HEK293 (cell line): ENCODE data around the gene PIK3C2G.

Source experiments
- CTCF ChIA-PET: fragments of 350-600 bp; formaldehyde crosslinking; extraction: SDS; loops from one replicate; lab custom pipeline; 2021; ENCODE audit warnings: antibody characterized with exemption; lab: Yijun Ruan, JAX
- POLR2A ChIA-PET: fragments of 300-600 bp; formaldehyde crosslinking; extraction: SDS; loops from one replicate; lab custom pipeline; 2020; ENCODE audit warnings: antibody characterized with exemption, inconsistent platforms; lab: Yijun Ruan, JAX
- H3K27ac ChIP-seq: fragments of 200-500 bp; sonication (Bioruptor generic); 2 replicates; pipeline ENCODE4 v1.5.1; 2014; ENCODE audit warnings: low read depth, low read length, control low read depth, inconsistent platforms; ENCODE audit errors: extremely low read depth
- H3K36me3 ChIP-seq, 2 experiments: fragments of 200-500 bp in 1 of 2; sonication (Bioruptor generic) in 1 of 2; 1 replicate in 1 of 2; 2 replicates in 1 of 2; pipeline ENCODE4 v1.5.1; 2014 to 2017; ENCODE audit warnings: inconsistent platforms in 2 of 2, low read length in 2 of 2; ENCODE audit not compliant: control insufficient read depth in 2 of 2, insufficient read depth in 1 of 2
- H3K4me1 ChIP-seq: fragments of 200-500 bp; sonication (Bioruptor generic); 2 replicates; pipeline ENCODE4 v1.5.1; 2014; ENCODE audit warnings: mild to moderate bottlenecking, low read length, inconsistent platforms; ENCODE audit not compliant: control insufficient read depth, insufficient read depth
- H3K4me3 ChIP-seq: 2 replicates; pipeline ENCODE4 v1.5.1; 2011; ENCODE audit warnings: low read depth, mild to moderate bottlenecking, control low read depth, low read length, moderate library complexity
- H3K9me3 ChIP-seq: fragments of 200-500 bp; sonication (Bioruptor generic); 2 replicates; pipeline ENCODE4 v1.5.1; 2014; ENCODE audit warnings: low read depth, low read length, inconsistent platforms; ENCODE audit not compliant: control insufficient read depth, insufficient read depth
- BCL11B ChIP-seq: fragments of 450-650 bp; formaldehyde crosslinking; IDR thresholded peaks from 2 replicates; pipeline ENCODE4 v1.5.1; 2016; ENCODE audit warnings: low read depth, missing biosample characterization, missing genetic modification characterization
- EGR2 ChIP-seq: fragments of 450-650 bp; formaldehyde crosslinking; IDR thresholded peaks from 2 replicates; pipeline ENCODE4 v1.5.1; 2016; ENCODE audit warnings: low read depth, missing biosample characterization, missing genetic modification characterization
- KLF8 ChIP-seq: fragments of 450-650 bp; formaldehyde crosslinking; IDR thresholded peaks from 2 replicates; pipeline ENCODE4 v1.5.1; 2016; ENCODE audit warnings: missing biosample characterization, missing genetic modification characterization
- OSR2 ChIP-seq: fragments of 450-650 bp; formaldehyde crosslinking; IDR thresholded peaks from 2 replicates; pipeline ENCODE4 v1.5.1; 2016; ENCODE audit warnings: missing biosample characterization, missing genetic modification characterization
- SALL2 ChIP-seq: fragments of 450-650 bp; formaldehyde crosslinking; IDR thresholded peaks from 2 replicates; pipeline ENCODE4 v1.5.0; 2017; ENCODE audit warnings: missing biosample characterization, mild to moderate bottlenecking, missing genetic modification characterization, borderline replicate concordance
- ZBTB1 ChIP-seq: fragments of 450-650 bp; formaldehyde crosslinking; IDR thresholded peaks from 2 replicates; pipeline ENCODE4 v1.5.1; 2016; ENCODE audit warnings: missing biosample characterization, missing genetic modification characterization
- ZFP69B ChIP-seq: fragments of 450-650 bp; formaldehyde crosslinking; IDR thresholded peaks from 2 replicates; pipeline ENCODE4 v1.5.1; 2016; ENCODE audit warnings: missing biosample characterization, missing genetic modification characterization
- ZNF184 ChIP-seq: fragments of 450-650 bp; IDR thresholded peaks from 2 replicates; pipeline ENCODE4 v1.5.1; 2018; ENCODE audit warnings: missing biosample characterization, mild to moderate bottlenecking, missing genetic modification characterization
- ZNF211 ChIP-seq: fragments of 450-650 bp; formaldehyde crosslinking; IDR thresholded peaks from 2 replicates; pipeline ENCODE4 v1.5.1; 2016; ENCODE audit warnings: low read depth, missing biosample characterization, missing genetic modification characterization
- ZNF335 ChIP-seq: fragments of 450-650 bp; formaldehyde crosslinking; conservative IDR thresholded peaks from 2 replicates; pipeline ENCODE4 v1.5.1; 2016; ENCODE audit warnings: missing biosample characterization, missing genetic modification characterization
- ZNF341 ChIP-seq: fragments of 450-650 bp; formaldehyde crosslinking; IDR thresholded peaks from 2 replicates; pipeline ENCODE4; 2016; ENCODE audit warnings: low read depth, missing biosample characterization, missing genetic modification characterization
- ZNF404 ChIP-seq: fragments of 450-650 bp; formaldehyde crosslinking; IDR thresholded peaks from 2 replicates; pipeline ENCODE4 v1.5.1; 2017; ENCODE audit warnings: missing biosample characterization, missing genetic modification characterization
- ZNF530 ChIP-seq: fragments of 450-650 bp; formaldehyde crosslinking; IDR thresholded peaks from 2 replicates; pipeline ENCODE4 v1.5.1; 2016; ENCODE audit warnings: low read depth, missing biosample characterization, missing genetic modification characterization
- ZNF548 ChIP-seq: fragments of 450-650 bp; formaldehyde crosslinking; IDR thresholded peaks from 2 replicates; pipeline ENCODE4 v1.5.1; 2016; ENCODE audit warnings: missing biosample characterization, missing genetic modification characterization
- ZNF555 ChIP-seq: fragments of 450-650 bp; formaldehyde crosslinking; conservative IDR thresholded peaks from 2 replicates; pipeline ENCODE4 v1.5.1; 2017; ENCODE audit warnings: missing biosample characterization, mild to moderate bottlenecking, missing genetic modification characterization, inconsistent platforms
- ZNF558 ChIP-seq: fragments of 450-650 bp; formaldehyde crosslinking; IDR thresholded peaks from 2 replicates; pipeline ENCODE4 v1.5.1; 2016; ENCODE audit warnings: missing biosample characterization, missing genetic modification characterization
- ZNF677 ChIP-seq: fragments of 450-650 bp; IDR thresholded peaks from 2 replicates; pipeline ENCODE4 v1.5.0; 2018; ENCODE audit warnings: missing biosample characterization, mild to moderate bottlenecking, missing genetic modification characterization, moderate library complexity
- ZNF707 ChIP-seq: fragments of 450-650 bp; formaldehyde crosslinking; IDR thresholded peaks from 2 replicates; pipeline ENCODE4 v1.5.1; 2016; ENCODE audit warnings: missing biosample characterization, missing genetic modification characterization
- TF ChIP-seq, protein P1 (sequence below): fragments of 450-650 bp; formaldehyde crosslinking; IDR thresholded peaks from 2 replicates; pipeline ENCODE4 v1.5.1; 2016; ENCODE audit warnings: missing biosample characterization, missing genetic modification characterization
- TF ChIP-seq, protein P2 (sequence below): fragments of 450-650 bp; formaldehyde crosslinking; IDR thresholded peaks from 2 replicates; pipeline ENCODE4 v1.5.1; 2016; ENCODE audit warnings: missing biosample characterization, missing genetic modification characterization
- TF ChIP-seq, protein P3 (sequence below): fragments of 450-650 bp; formaldehyde crosslinking; IDR thresholded peaks from 2 replicates; pipeline ENCODE4 v1.5.1; 2016; ENCODE audit warnings: missing biosample characterization, missing genetic modification characterization, low read depth
- TF ChIP-seq, protein P4 (sequence below): fragments of 450-650 bp; formaldehyde crosslinking; IDR thresholded peaks from 2 replicates; pipeline ENCODE4 v1.5.1; 2017; ENCODE audit warnings: missing biosample characterization, missing genetic modification characterization

Gene PIK3C2G

DNA sequence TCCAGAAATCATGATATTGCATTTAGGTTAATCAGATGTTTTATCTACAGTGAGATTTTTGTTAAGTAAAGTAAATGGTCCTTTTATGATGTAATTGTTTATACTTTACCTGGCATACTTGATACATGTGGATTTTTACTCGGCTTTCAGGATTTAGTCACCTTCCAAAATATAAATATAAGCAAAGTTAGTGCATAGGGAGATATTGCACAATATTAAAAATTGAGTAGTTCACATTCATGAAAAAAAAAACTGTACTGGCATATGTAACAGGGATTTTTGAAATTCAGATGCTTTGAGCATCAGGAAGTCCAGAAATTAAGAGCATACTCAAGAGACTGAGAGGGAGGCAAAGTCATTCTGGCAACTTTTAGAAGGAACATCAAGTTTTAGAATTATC is 303.0 kb downstream of the PIK3C2G start (continued):
- TF ChIP-seq ZNF335: no peak
- TF ChIP-seq ZFP69B (tag by site-specific recombination): no peak
- TF ChIP-seq ZBTB1 (tag by site-specific recombination): no peak

DNA sequence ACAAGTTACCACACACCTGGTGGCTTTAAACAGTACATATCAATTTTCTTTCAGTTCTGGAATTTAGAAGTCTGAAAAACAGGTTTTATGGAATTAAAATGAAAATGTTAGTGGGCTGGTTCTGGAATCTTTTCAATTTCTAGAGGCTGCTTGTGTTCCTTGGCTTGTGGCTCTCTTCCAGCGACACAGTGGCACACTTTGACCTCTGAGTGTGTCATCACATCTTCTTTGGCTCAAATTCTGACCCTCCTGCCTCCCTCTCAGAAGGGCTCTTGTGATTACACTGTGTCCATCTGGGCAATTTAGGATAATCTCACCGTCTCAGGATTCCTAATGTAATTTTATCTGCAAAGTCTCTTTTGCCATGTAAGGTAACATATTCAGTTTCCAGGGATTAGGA is 306.5 kb downstream of the PIK3C2G start:
- TF ChIP-seq ZNF677 (tag by site-specific recombination): no peak
- no peak for TF ChIP-seq EGR2 (tag by site-specific recombination)
- no peak for TF ChIP-seq KLF8 (tag by site-specific recombination)
- TF ChIP-seq SALL2 (tag by site-specific recombination): no peak
- TF ChIP-seq ZNF530: no peak
- TF ChIP-seq, protein P1, sequence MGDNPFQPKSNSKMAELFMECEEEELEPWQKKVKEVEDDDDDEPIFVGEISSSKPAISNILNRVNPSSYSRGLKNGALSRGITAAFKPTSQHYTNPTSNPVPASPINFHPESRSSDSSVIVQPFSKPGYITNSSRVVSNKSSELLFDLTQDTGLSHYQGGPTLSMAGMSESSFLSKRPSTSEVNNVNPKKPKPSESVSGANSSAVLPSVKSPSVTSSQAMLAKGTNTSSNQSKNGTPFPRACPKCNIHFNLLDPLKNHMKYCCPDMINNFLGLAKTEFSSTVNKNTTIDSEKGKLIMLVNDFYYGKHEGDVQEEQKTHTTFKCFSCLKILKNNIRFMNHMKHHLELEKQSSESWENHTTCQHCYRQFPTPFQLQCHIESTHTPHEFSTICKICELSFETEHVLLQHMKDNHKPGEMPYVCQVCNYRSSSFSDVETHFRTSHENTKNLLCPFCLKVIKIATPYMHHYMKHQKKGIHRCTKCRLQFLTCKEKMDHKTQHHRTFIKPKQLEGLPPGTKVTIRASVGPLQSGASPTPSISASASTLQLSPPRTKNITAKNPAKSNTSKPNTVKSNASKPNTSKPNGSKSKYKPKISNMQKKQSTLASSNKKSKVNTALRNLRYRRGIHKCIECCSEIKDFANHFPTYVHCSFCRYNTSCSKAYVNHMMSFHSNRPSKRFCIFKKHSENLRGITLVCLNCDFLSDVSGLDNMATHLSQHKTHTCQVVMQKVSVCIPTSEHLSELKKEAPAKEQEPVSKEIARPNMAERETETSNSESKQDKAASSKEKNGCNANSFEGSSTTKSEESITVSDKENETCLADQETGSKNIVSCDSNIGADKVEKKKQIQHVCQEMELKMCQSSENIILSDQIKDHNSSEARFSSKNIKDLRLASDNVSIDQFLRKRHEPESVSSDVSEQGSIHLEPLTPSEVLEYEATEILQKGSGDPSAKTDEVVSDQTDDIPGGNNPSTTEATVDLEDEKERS (tag by site-specific recombination): no peak
- TF ChIP-seq, protein P2, sequence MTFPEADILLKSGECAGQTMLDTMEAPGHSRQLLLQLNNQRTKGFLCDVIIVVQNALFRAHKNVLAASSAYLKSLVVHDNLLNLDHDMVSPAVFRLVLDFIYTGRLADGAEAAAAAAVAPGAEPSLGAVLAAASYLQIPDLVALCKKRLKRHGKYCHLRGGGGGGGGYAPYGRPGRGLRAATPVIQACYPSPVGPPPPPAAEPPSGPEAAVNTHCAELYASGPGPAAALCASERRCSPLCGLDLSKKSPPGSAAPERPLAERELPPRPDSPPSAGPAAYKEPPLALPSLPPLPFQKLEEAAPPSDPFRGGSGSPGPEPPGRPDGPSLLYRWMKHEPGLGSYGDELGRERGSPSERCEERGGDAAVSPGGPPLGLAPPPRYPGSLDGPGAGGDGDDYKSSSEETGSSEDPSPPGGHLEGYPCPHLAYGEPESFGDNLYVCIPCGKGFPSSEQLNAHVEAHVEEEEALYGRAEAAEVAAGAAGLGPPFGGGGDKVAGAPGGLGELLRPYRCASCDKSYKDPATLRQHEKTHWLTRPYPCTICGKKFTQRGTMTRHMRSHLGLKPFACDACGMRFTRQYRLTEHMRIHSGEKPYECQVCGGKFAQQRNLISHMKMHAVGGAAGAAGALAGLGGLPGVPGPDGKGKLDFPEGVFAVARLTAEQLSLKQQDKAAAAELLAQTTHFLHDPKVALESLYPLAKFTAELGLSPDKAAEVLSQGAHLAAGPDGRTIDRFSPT: no peak
- TF ChIP-seq ZNF548: no peak
- no peak for TF ChIP-seq OSR2 (tag by site-specific recombination)
- CTCF ChIA-PET: no interaction called here
- Histone ChIP-seq H3K4me1 (no peaks in the 10 kb centered on the region), H3K36me3 (no peaks in the 10 kb centered on the region), H3K9me3 (no peaks in the 10 kb centered on the region), H3K27ac (no peak overlapping the region), H3K4me3 (no peak overlapping the region)
- POLR2A ChIA-PET: no interaction called here

DNA sequence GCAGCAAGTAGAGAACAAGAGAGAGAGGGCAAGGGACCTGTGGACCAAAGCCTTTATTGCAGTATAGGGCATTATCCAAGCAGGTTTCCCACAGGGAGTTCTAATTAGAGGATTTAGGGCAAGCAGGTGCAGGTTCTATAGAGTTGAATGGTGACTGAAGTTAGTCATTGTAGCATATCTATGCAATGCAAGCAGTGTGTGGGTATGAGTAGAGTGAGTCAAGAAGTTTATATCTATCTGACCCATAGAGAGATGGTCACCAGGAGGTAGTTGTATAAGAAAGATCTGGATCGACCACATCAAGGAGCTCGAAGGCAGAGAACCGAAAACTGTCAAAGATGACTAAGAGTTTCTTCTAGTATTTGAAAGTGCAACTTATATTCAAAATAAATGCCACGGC is 309.2 kb downstream of the PIK3C2G start:
- no peak for TF ChIP-seq ZNF707
- TF ChIP-seq, protein P3, sequence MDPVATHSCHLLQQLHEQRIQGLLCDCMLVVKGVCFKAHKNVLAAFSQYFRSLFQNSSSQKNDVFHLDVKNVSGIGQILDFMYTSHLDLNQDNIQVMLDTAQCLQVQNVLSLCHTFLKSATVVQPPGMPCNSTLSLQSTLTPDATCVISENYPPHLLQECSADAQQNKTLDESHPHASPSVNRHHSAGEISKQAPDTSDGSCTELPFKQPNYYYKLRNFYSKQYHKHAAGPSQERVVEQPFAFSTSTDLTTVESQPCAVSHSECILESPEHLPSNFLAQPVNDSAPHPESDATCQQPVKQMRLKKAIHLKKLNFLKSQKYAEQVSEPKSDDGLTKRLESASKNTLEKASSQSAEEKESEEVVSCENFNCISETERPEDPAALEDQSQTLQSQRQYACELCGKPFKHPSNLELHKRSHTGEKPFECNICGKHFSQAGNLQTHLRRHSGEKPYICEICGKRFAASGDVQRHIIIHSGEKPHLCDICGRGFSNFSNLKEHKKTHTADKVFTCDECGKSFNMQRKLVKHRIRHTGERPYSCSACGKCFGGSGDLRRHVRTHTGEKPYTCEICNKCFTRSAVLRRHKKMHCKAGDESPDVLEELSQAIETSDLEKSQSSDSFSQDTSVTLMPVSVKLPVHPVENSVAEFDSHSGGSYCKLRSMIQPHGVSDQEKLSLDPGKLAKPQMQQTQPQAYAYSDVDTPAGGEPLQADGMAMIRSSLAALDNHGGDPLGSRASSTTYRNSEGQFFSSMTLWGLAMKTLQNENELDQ (tag by site-specific recombination): no peak
- TF ChIP-seq ZNF558 (tag by site-specific recombination): no peak
- TF ChIP-seq, protein P4, sequence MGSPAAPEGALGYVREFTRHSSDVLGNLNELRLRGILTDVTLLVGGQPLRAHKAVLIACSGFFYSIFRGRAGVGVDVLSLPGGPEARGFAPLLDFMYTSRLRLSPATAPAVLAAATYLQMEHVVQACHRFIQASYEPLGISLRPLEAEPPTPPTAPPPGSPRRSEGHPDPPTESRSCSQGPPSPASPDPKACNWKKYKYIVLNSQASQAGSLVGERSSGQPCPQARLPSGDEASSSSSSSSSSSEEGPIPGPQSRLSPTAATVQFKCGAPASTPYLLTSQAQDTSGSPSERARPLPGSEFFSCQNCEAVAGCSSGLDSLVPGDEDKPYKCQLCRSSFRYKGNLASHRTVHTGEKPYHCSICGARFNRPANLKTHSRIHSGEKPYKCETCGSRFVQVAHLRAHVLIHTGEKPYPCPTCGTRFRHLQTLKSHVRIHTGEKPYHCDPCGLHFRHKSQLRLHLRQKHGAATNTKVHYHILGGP (tag by site-specific recombination): no peak
- no peak for TF ChIP-seq ZNF555 (tag by site-specific recombination)
- no peak for TF ChIP-seq ZNF341 (tag by site-specific recombination)
- TF ChIP-seq BCL11B (tag by site-specific recombination): no peak
- TF ChIP-seq ZNF184: no peak
- no peak for TF ChIP-seq ZNF211 (tag by site-specific recombination)
- TF ChIP-seq ZNF404 (tag by site-specific recombination): no peak
- Histone ChIP-seq H3K9me3 (no peaks in the 10 kb centered on the region), H3K36me3 (no peaks in the 10 kb centered on the region), H3K4me1 (no peaks in the 10 kb centered on the region), H3K27ac (no peak overlapping the region), H3K4me3 (no peak overlapping the region)
- ChIA-PET CTCF (no interaction called here), POLR2A (no interaction called here)
